ENCODE data around the gene TMEM231.
"Not testable (repeated sequence)": the region's sequence is repeated elsewhere in the genome, so short reads cannot be mapped to it uniquely, and the experiment has no call there.

Gene TMEM231

GRCh38 chr16:75529056-75529905 is 26.8 kb downstream of the TMEM231 start:
- DNase-seq = no peak

DNA sequence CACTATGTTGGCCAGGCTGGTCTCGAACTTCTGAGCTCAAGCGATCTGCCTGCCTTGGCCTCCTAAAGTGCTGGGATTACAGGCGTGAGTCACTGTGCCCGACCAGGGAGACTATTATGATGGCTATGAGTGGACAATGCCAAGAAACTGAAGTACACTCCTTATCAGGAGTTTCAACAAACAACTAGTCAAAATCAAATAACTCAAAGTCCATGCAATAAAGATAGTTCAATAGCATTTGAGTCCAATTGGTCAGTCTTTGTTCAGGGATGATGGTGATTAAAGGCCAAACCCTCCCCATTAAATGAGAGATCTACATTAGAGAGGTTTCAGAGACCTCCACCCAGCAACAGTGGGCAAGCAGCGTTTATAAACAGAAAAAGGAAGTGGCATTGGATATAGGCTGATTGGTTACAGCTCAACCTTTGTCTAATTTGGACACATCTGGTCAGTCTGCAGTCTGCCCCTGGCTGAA is 28.2 kb downstream of the TMEM231 start:
- no peak for DNase-seq

- no peak for DNase-seq
Observed at GRCh38 chr16:75526032-75526790, 29.8 kb downstream of the TMEM231 start.

GRCh38 chr16:75519175-75519574 is 36.9 kb downstream of the TMEM231 start:
- DNase-seq = no peak

DNA sequence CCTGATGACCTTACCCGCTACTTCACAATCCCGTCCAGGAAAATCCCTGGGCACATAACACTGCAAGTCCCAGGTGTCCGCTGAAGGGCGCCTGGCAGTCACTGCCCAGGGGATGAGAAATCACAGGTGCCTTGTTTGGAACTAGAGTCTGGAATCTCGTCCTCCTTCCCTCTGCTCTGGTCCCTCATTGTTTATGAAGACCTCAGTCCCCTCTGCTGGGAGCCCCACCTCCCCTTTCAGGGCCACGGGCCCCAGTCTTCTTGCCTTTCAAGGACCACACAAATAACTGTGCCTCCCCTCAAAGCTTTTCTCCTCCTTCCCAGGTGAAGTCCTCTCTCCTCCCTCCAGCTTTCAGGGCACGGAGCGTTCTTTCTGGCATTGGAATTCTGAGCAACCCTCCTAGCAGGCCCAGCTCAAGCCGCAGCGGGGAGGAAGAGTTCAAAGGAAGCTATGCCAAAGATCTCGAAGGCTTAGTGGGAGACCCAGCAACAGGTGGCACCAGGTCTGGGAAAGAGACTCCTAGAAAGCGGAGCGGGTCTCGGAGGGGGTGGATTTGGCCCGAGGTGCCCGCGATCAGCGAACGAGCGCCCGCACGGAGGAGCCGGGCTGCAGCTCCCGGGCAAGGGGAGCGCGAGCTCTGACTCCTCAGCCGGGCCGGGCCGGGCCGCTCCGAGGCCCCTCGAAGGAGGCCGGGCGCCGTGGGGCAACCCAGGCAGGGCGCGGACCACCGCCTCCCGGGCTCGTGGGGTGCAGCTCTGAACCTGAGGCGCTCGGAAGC is 39.7 kb downstream of the TMEM231 start:
- DNase-seq = not testable (repeated sequence)

GRCh38 chr16:75514296-75514695 is 41.8 kb downstream of the TMEM231 start:
- no peak for DNase-seq

GRCh38 chr16:75506574-75506973 is 49.5 kb downstream of the TMEM231 start:
- no peak for DNase-seq

DNA sequence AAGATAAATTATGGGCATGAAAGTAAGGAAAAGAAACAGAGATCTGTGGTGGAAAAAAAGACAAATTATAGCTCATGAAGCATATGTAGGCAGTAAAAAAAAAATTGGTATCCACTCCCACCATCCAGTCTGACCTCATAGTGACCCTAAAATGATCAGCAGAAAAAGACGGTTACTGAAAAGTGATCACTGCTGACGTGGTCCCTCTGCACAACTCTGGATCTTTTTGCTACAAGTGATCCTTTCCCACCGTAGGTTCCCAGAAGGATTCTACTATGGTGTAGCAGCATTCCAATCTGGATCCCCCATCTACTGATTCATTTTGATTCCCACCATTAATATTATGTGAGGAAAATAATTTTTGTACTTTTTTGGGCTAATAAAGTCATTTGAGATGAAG is 49.9 kb downstream of the TMEM231 start:
- DNase-seq = no peak

GRCh38 chr16:75503801-75504200 is 52.3 kb downstream of the TMEM231 start:
- no peak for DNase-seq

GRCh38 chr16:75502916-75503605 is 53.0 kb downstream of the TMEM231 start:
- DNase-seq = no peak

GRCh38 chr16:75501820-75502219 is 54.2 kb downstream of the TMEM231 start:
- not testable (repeated sequence) for DNase-seq

DNA sequence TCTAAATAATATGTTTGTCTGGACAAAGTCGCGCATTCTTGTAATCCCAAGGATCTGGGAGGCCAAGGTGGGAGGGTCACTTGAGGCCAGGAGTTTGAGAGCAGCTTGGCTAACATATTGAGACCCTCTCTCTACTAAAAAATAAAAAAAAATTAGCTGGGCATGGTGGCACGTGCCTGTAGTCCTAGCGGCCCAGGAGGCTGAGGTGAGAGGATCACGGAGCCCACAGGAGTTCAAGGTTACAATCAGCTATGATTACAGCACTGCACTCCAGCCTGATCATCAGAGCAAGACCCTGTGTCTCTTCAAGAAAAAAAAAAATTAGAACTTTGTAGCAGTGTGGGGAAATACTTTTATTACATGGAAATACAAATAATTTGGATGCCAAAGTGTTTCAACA is 54.7 kb downstream of the TMEM231 start:
- no peak for DNase-seq

GRCh38 chr16:75498605-75499322 is 57.3 kb downstream of the TMEM231 start:
- DNase-seq = not testable (repeated sequence)

DNA sequence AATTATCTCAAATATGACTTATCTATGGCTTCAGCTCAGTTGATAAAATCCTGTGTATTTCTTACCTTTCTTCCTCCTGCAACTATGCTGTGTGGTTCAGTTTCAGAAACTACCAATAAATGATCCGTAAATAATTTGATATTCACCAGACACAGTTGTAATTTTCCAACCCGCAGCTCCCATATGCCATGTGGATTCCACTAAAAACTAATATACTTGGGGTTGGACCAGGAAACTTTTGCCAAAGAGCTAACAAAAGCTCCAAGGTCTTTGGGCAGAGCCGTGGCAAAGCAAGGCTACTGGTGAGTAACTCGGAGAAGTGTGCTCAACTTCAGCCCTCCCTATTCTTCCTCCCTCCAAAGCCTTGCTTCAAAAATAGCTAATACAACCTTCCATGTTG is 58.5 kb downstream of the TMEM231 start:
- DNase-seq = no peak

- DNase-seq = no peak
Observed at GRCh38 chr16:75495076-75495674, 60.9 kb downstream of the TMEM231 start, which contains the start of gene CHST6. CHST6 (minus strand) TSS chr16:75495441; CDS start chr16:75479828, 15,613 bp downstream.

DNA sequence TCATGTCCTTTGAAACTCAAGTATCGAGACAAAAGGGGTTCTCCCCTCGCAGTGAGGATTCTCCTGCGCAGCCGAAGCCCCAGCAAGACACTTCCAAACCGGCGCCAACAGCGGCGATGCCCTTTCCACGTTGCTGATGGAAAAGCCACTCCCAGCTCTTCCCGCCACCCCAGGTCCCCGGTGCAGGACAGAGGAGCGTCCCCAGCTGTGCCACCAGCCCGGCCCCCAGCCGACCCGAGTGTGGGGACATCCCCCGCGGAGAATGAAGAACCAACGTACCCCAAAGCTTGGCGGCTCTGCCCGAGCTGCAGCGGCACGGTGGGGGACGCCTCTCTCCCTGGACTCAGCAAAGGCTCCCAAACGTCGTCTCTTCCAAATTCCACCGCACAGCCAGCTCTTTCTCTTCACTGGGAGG is 61.4 kb downstream of the TMEM231 start:
- DNase-seq = no peak

DNA sequence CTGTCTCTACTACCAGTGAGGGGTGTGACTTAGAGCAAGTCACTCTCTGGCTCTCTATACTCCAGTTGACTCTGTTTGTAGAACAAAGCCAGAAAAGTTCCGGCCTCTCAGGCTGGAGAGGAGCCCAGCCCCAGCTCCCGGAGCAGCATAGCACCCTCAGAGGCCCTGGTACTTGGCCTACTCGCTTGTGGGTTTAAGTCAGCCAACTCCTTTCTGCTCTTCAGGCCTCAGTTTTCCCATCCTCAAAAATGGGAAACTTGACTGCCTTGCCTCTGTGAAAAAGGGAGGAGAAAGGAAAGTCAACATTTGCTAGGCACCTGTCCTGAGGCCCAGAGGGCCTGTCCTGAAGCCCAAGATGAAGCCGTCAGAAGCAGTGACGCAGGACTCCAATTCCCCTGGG is 61.9 kb downstream of the TMEM231 start:
- DNase-seq = no peak

DNA sequence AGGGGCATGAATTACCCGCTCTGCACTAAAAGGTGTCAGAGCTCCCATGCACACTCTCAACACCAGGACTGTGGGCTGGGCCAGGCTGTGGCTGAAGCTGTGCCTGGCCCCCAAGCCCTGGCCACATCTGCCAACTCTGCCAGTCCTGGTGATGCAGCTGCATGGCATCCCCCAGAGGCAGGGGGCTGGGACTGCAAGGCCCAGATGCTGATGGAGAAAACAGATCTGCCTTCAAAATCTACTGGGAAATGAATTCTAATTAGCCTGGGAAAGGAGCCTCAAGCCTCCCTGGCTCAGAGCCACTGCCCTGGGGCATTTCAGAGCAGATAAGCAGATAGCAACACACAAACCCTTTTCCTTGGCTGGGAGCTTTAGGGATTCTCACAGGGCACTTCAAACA is 64.2 kb downstream of the TMEM231 start:
- no peak for DNase-seq

- no peak for DNase-seq
Observed at GRCh38 chr16:75488322-75488721, 67.7 kb downstream of the TMEM231 start.

Measured in NK-92 treated with Interleukin-12 subunit alpha and Interleukin-12 subunit beta, amount 100 ng/mL, for 24 hours (cell line).